ENCODE measurements around the gene HYCC2.

DNA sequence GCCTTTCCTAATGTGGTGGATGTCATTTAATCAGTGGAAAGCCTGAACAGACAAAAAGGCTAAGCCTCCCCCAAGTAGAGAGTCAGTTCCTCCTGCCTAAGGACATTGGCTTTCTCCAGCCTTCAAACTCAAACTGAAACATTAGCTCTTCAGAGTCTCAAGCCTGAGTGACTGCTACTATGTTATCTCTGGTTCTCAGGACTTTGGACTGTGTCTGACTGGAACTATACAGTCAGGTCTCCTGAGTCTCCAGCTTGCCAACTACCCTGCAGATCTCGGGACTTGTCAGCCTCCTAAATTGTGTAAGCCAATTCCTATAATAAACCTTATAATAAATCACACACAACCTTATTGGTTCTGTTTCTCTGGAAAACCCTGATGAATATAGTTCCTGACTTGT, 12.6 kb downstream of the HYCC2 start:
- no peak for TF ChIP-seq POLR2A (IDR thresholded peaks at IDR 0.05)
- TF ChIP-seq, protein P1, sequence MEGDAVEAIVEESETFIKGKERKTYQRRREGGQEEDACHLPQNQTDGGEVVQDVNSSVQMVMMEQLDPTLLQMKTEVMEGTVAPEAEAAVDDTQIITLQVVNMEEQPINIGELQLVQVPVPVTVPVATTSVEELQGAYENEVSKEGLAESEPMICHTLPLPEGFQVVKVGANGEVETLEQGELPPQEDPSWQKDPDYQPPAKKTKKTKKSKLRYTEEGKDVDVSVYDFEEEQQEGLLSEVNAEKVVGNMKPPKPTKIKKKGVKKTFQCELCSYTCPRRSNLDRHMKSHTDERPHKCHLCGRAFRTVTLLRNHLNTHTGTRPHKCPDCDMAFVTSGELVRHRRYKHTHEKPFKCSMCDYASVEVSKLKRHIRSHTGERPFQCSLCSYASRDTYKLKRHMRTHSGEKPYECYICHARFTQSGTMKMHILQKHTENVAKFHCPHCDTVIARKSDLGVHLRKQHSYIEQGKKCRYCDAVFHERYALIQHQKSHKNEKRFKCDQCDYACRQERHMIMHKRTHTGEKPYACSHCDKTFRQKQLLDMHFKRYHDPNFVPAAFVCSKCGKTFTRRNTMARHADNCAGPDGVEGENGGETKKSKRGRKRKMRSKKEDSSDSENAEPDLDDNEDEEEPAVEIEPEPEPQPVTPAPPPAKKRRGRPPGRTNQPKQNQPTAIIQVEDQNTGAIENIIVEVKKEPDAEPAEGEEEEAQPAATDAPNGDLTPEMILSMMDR (IDR thresholded peaks at IDR 0.05): no peak
